CD4-positive, CD25-positive, alpha-beta regulatory T cell (primary cell): ENCODE measurements around the gene LRRC8C. TPM values are rescaled to one million over a fixed set of nuclear protein-coding genes. Genes with fewer than 3 reads are reported as not detected.

Experiments used
- ATAC-seq, 2 donors: fragments of 150-1000 bp; cut with Tn5 transposase; one replicate each; pipeline ENCODE4 v1.10.0; 2021; ENCODE audit warnings: low read depth in 2 of 2, moderate number of reproducible peaks in 2 of 2, moderate library complexity in 1 of 2
- DNase-seq, 3 donors: peaks; one replicate each; pipeline versions ENCODE4 v3.0.0 to v3.0.0-alpha.2; 2012 to 2022; ENCODE audit warnings: mixed read lengths in 1 of 3
- H3K27ac ChIP-seq: one replicate; pipeline ENCODE4 v1.7.0; 2013; ENCODE audit warnings: mild to moderate bottlenecking, low read length; ENCODE audit not compliant: insufficient read depth, poor library complexity, severe bottlenecking
- H3K27me3 ChIP-seq: one replicate; pipeline ENCODE4 v1.7.0; 2013; ENCODE audit warnings: low read length; ENCODE audit not compliant: control insufficient read depth, insufficient read depth
- H3K36me3 ChIP-seq: one replicate; pipeline ENCODE4 v1.7.0; 2013; ENCODE audit warnings: mild to moderate bottlenecking, low read length, moderate library complexity; ENCODE audit not compliant: control insufficient read depth, insufficient read depth
- H3K4me1 ChIP-seq: 2 replicates; pipeline ENCODE4 v1.7.0; 2013; ENCODE audit warnings: mild to moderate bottlenecking, low read length; ENCODE audit not compliant: insufficient read depth, control insufficient read depth, poor library complexity, severe bottlenecking
- H3K4me3 ChIP-seq: one replicate; pipeline ENCODE4 v1.7.0; 2013; ENCODE audit warnings: low read depth, mild to moderate bottlenecking, low read length, moderate library complexity
- H3K9me3 ChIP-seq, 2 experiments: 1 replicate in 1 of 2; 2 replicates in 1 of 2; pipeline ENCODE4 v1.7.0; 2013; ENCODE audit warnings: low read length in 2 of 2, mild to moderate bottlenecking in 1 of 2, moderate library complexity in 1 of 2; ENCODE audit not compliant: control insufficient read depth in 2 of 2
- H3K27ac Mint-ChIP-seq, 3 donors: one replicate each; pipeline ENCODE4 v1.8.0; 2020 to 2022; ENCODE audit warnings: mild to moderate bottlenecking in 3 of 3, mixed read lengths in 3 of 3, moderate library complexity in 2 of 3
- H3K27me3 Mint-ChIP-seq: one replicate; pipeline ENCODE4 v1.8.0; 2022; ENCODE audit warnings: mild to moderate bottlenecking, mixed read lengths
- H3K36me3 Mint-ChIP-seq: one replicate; pipeline ENCODE4 v1.8.0; 2020; ENCODE audit warnings: mixed read lengths
- H3K4me1 Mint-ChIP-seq, 4 donors: one replicate each; pipeline ENCODE4 v1.8.0; 2020 to 2022; ENCODE audit warnings: mixed read lengths in 4 of 4, mild to moderate bottlenecking in 1 of 4
- H3K4me3 Mint-ChIP-seq, 4 donors: one replicate each; pipeline ENCODE4 v1.8.0; 2020 to 2022; ENCODE audit warnings: mild to moderate bottlenecking in 4 of 4, mixed read lengths in 4 of 4, moderate library complexity in 3 of 4
- H3K9me3 Mint-ChIP-seq, 7 donors: one replicate each; pipeline ENCODE4 v1.8.0; 2020 to 2022; ENCODE audit warnings: mixed read lengths in 7 of 7, mild to moderate bottlenecking in 3 of 7, moderate library complexity in 2 of 7
- polyA plus RNA-seq, 4 donors: library from polyadenylated mRNA; unstranded; fragments of 300-500 nt; fragmentation: Illumina TruSeq; gene quantifications; one replicate each; pipeline ENCODE4 v1.2.3, GENCODE V29; 2021
- total RNA-seq: library from RNA; stranded (reverse); gene quantifications from one replicate; pipeline ENCODE4 v1.2.3, GENCODE V29; 2022

LRRC8C gene
- total and polyA plus RNA-seq, 5 donors from 2014 or later: 22.8 to 70.4 (median 24.9) TPM

- no peaks in the 10 kb centered on the region for H3K36me3 ChIP-seq
- no peaks in the 10 kb centered on the region for H3K27me3 ChIP-seq
- no peak overlapping the region for H3K27ac ChIP-seq
- H3K27me3 Mint-ChIP-seq: peaks cover 4% of the 10 kb centered on the region
- H3K9me3 Mint-ChIP-seq: peaks cover 0 to 2% (median 0%) of the 10 kb centered on the region in 7 donors
- peak overlapping the region in 1 of 3 donors; percentile 11 for H3K27ac Mint-ChIP-seq
- DNase-seq (no peak), ATAC-seq (no peak)
- H3K4me1 Mint-ChIP-seq: peaks cover 26 to 53% (median 44%) of the 10 kb centered on the region in 4 donors
- no peak overlapping the region for H3K4me3 ChIP-seq
- H3K4me1 ChIP-seq: peaks cover 33% of the 10 kb centered on the region
- H3K36me3 Mint-ChIP-seq: no peaks in the 10 kb centered on the region
- no peak overlapping the region for H3K4me3 Mint-ChIP-seq
- no peaks in the 10 kb centered on the region for H3K9me3 ChIP-seq
Measured at GRCh38 chr1:89736937-89737733, 104.2 kb downstream of the LRRC8C start.

- H3K36me3 ChIP-seq: no peaks in the 10 kb centered on the region
- no peak overlapping the region for H3K4me3 Mint-ChIP-seq
- H3K4me1 ChIP-seq: peaks cover 33% of the 10 kb centered on the region
- H3K27me3 ChIP-seq: no peaks in the 10 kb centered on the region
- H3K9me3 Mint-ChIP-seq: peaks cover 0 to 2% (median 0%) of the 10 kb centered on the region in 7 donors
- H3K27ac ChIP-seq: no peak overlapping the region
- H3K9me3 ChIP-seq: no peaks in the 10 kb centered on the region
- peaks cover 4% of the 10 kb centered on the region for H3K27me3 Mint-ChIP-seq
- no peak overlapping the region for H3K4me3 ChIP-seq
- DNase-seq (no peak), ATAC-seq (no peak)
- no peaks in the 10 kb centered on the region for H3K36me3 Mint-ChIP-seq
- peaks cover 17 to 53% (median 38%) of the 10 kb centered on the region in 4 donors for H3K4me1 Mint-ChIP-seq
- H3K27ac Mint-ChIP-seq: peak overlapping the region in 2 of 3 donors; percentile 11 to 32
Measured at GRCh38 chr1:89737985-89738510, 105.1 kb downstream of the LRRC8C start.

- Histone ChIP-seq H3K27me3 (no peaks in the 10 kb centered on the region), H3K36me3 (no peaks in the 10 kb centered on the region), H3K4me3 (peak overlapping the region; percentile 45), H3K4me1 (peaks cover 33% of the 10 kb centered on the region), H3K9me3 (no peaks in the 10 kb centered on the region), H3K27ac (peak overlapping the region; percentile 64)
- peaks cover 17 to 52% (median 37%) of the 10 kb centered on the region in 4 donors for H3K4me1 Mint-ChIP-seq
- peaks cover 4% of the 10 kb centered on the region for H3K27me3 Mint-ChIP-seq
- H3K9me3 Mint-ChIP-seq: peaks cover 0 to 2% (median 0%) of the 10 kb centered on the region in 7 donors
- no peaks in the 10 kb centered on the region for H3K36me3 Mint-ChIP-seq
- ATAC-seq (peak; percentile 63), DNase-seq (peak in 1 of 3 donors; percentile 38)
- peak overlapping the region; percentile 43 to 70 (median 52) for H3K4me3 Mint-ChIP-seq
- H3K27ac Mint-ChIP-seq: peak overlapping the region; percentile 93 to 95 (median 94)
Measured at GRCh38 chr1:89739013-89739843, 106.3 kb downstream of the LRRC8C start.

GRCh38 chr1:89739844-89740216, 106.9 kb downstream of the LRRC8C start:
- H3K27ac ChIP-seq: peak overlapping the region; percentile 64

GRCh38 chr1:89743788-89744187, 110.9 kb downstream of the LRRC8C start:
- Histone ChIP-seq H3K27me3 (no peaks in the 10 kb centered on the region), H3K4me3 (no peak overlapping the region), H3K27ac (no peak overlapping the region), H3K9me3 (no peaks in the 10 kb centered on the region), H3K36me3 (no peaks in the 10 kb centered on the region), H3K4me1 (peaks cover 31% of the 10 kb centered on the region)
- Mint-ChIP-seq H3K36me3 (peaks cover 11% of the 10 kb centered on the region), H3K9me3 (peaks cover 0 to 8% (median 0%) of the 10 kb centered on the region in 7 donors), H3K27me3 (peaks cover 4% of the 10 kb centered on the region), H3K4me3 (no peak overlapping the region), H3K27ac (peak overlapping the region in 1 of 3 donors; percentile 23), H3K4me1 (peaks cover 27 to 36% (median 30%) of the 10 kb centered on the region in 4 donors)
- ATAC-seq (no peak), DNase-seq (no peak)

More at GRCh38 chr1:89739844-89740216, 106.9 kb downstream of the LRRC8C start:
- no peaks in the 10 kb centered on the region for H3K36me3 ChIP-seq
- H3K9me3 ChIP-seq: no peaks in the 10 kb centered on the region
- DNase-seq (peak in 1 of 3 donors; percentile 37), ATAC-seq (peak in 1 of 2 donors; percentile 13)
- peaks cover 4% of the 10 kb centered on the region for H3K27me3 Mint-ChIP-seq
- peak overlapping the region; percentile 34 to 70 (median 50) for H3K4me3 Mint-ChIP-seq
- no peaks in the 10 kb centered on the region for H3K27me3 ChIP-seq
- peak overlapping the region; percentile 45 for H3K4me3 ChIP-seq
- peaks cover 4% of the 10 kb centered on the region for H3K36me3 Mint-ChIP-seq
- peaks cover 0 to 2% (median 0%) of the 10 kb centered on the region in 7 donors for H3K9me3 Mint-ChIP-seq
- H3K4me1 Mint-ChIP-seq: peaks cover 17 to 51% (median 36%) of the 10 kb centered on the region in 4 donors
- peak overlapping the region; percentile 93 to 95 (median 94) for H3K27ac Mint-ChIP-seq
- H3K4me1 ChIP-seq: peaks cover 33% of the 10 kb centered on the region

- no peak overlapping the region for H3K27ac ChIP-seq
- H3K4me1 ChIP-seq: peaks cover 3% of the 10 kb centered on the region
- H3K4me3 ChIP-seq: no peak overlapping the region
- Mint-ChIP-seq H3K9me3 (peaks cover 0 to 8% (median 0%) of the 10 kb centered on the region in 7 donors), H3K4me1 (peaks cover 5 to 15% (median 7%) of the 10 kb centered on the region in 4 donors), H3K27me3 (no peaks in the 10 kb centered on the region), H3K4me3 (no peak overlapping the region), H3K36me3 (peaks cover 11% of the 10 kb centered on the region), H3K27ac (peak overlapping the region in 1 of 3 donors; percentile 64)
- no peaks in the 10 kb centered on the region for H3K9me3 ChIP-seq
- no peak for DNase-seq
- no peaks in the 10 kb centered on the region for H3K36me3 ChIP-seq
- ATAC-seq: no peak
- H3K27me3 ChIP-seq: no peaks in the 10 kb centered on the region
Measured at GRCh38 chr1:89746424-89747149, 113.7 kb downstream of the LRRC8C start.

- H3K27ac Mint-ChIP-seq: peak overlapping the region; percentile 76 to 94 (median 82)
- H3K4me1 Mint-ChIP-seq: peaks cover 33 to 62% (median 48%) of the 10 kb centered on the region in 4 donors
- no peaks in the 10 kb centered on the region for H3K27me3 ChIP-seq
- no peaks in the 10 kb centered on the region for H3K27me3 Mint-ChIP-seq
- no peak overlapping the region for H3K4me3 ChIP-seq
- peak overlapping the region in 3 of 4 donors; percentile 36 to 70 (median 48) for H3K4me3 Mint-ChIP-seq
- peaks cover 0 to 5% (median 2%) of the 10 kb centered on the region in 7 donors for H3K9me3 Mint-ChIP-seq
- no peaks in the 10 kb centered on the region for H3K9me3 ChIP-seq
- H3K36me3 Mint-ChIP-seq: no peaks in the 10 kb centered on the region
- no peaks in the 10 kb centered on the region for H3K36me3 ChIP-seq
- ATAC-seq: no peak
- DNase-seq: no peak
- peak overlapping the region; percentile 55 for H3K27ac ChIP-seq
- H3K4me1 ChIP-seq: peaks cover 56% of the 10 kb centered on the region
Measured at GRCh38 chr1:89753761-89754160, 120.8 kb downstream of the LRRC8C start.
